ENCODE data around the gene CFAP97.

The CFAP97 gene

GRCh38 chr4:185221912-185222311 is 18.1 kb upstream of the CFAP97 start:
- TF ChIP-seq YY1 (IDR thresholded peaks at IDR 0.05; ENCODE audit: insufficient read depth, insufficient read length) (no peak), ZNF274 (IDR thresholded peaks at IDR 0.05; ENCODE audit: low read depth, low read length) (no peak), SUZ12 (IDR thresholded peaks at IDR 0.05; ENCODE audit: extremely low read depth, insufficient read depth, insufficient read length) (no peak)
- Histone ChIP-seq H3K27me3 (ENCODE audit: insufficient read depth, insufficient read length) (no peaks in the 10 kb centered on the region), H3K36me3 (ENCODE audit: insufficient read depth, insufficient read length, low read length) (no peaks in the 10 kb centered on the region), H3K9ac (ENCODE audit: insufficient read length, low read depth) (no peak overlapping the region), H3K4me3 (ENCODE audit: insufficient read length, low read depth) (no peak overlapping the region), H3K9me3 (ENCODE audit: insufficient read depth, low read length) (no peaks in the 10 kb centered on the region), H3K4me1 (ENCODE audit: insufficient read depth, insufficient read length) (no peaks in the 10 kb centered on the region)
- no peak for DNase-seq (ENCODE audit: low read depth, low spot score)

DNA sequence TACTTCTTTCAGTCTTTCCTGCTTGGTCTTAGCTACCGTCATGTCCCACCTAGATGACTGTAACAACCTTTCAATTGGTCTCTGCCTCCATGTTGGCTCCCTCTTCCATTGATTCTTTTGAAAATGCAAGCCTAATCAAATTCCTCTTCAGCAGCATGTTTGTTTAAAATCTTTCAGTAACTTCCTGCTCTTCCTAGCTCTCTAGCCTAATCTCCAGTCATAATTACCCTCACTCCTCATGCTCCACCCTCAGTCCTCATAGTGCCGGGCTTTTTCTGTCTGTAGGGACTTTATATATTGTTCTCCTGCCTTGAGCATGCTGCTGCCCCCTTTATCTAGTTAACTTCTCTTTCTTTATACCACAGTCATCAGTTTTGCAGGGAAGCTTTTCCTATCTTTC is 17.7 kb upstream of the CFAP97 start:
- no peaks in the 10 kb centered on the region for H3K4me1 ChIP-seq (ENCODE audit: insufficient read depth, insufficient read length)
- no peaks in the 10 kb centered on the region for H3K27me3 ChIP-seq (ENCODE audit: insufficient read depth, insufficient read length)
- TF ChIP-seq ZNF274 (IDR thresholded peaks at IDR 0.05; ENCODE audit: low read depth, low read length) (no peak), SUZ12 (IDR thresholded peaks at IDR 0.05; ENCODE audit: extremely low read depth, insufficient read depth, insufficient read length) (no peak), YY1 (IDR thresholded peaks at IDR 0.05; ENCODE audit: insufficient read depth, insufficient read length) (no peak)
- no peak overlapping the region for H3K4me3 ChIP-seq (ENCODE audit: insufficient read length, low read depth)
- no peak overlapping the region for H3K9ac ChIP-seq (ENCODE audit: insufficient read length, low read depth)
- no peaks in the 10 kb centered on the region for H3K9me3 ChIP-seq (ENCODE audit: insufficient read depth, low read length)
- no peaks in the 10 kb centered on the region for H3K36me3 ChIP-seq (ENCODE audit: insufficient read depth, insufficient read length, low read length)
- DNase-seq (ENCODE audit: low read depth, low spot score), result no peak

- Histone ChIP-seq H3K9ac (ENCODE audit: insufficient read length, low read depth) (no peak overlapping the region), H3K4me3 (ENCODE audit: insufficient read length, low read depth) (no peak overlapping the region), H3K36me3 (ENCODE audit: insufficient read depth, insufficient read length, low read length) (no peaks in the 10 kb centered on the region), H3K4me1 (ENCODE audit: insufficient read depth, insufficient read length) (no peaks in the 10 kb centered on the region), H3K27me3 (ENCODE audit: insufficient read depth, insufficient read length) (no peaks in the 10 kb centered on the region), H3K9me3 (ENCODE audit: insufficient read depth, low read length) (no peaks in the 10 kb centered on the region)
- TF ChIP-seq ZNF274 (IDR thresholded peaks at IDR 0.05; ENCODE audit: low read depth, low read length) (no peak), SUZ12 (IDR thresholded peaks at IDR 0.05; ENCODE audit: extremely low read depth, insufficient read depth, insufficient read length) (no peak), YY1 (IDR thresholded peaks at IDR 0.05; ENCODE audit: insufficient read depth, insufficient read length) (no peak)
- DNase-seq (ENCODE audit: low read depth, low spot score), result no peak
These were observed 15.9 kb upstream of the CFAP97 start for GRCh38 chr4:185219551-185220344.

- Histone ChIP-seq H3K9ac (ENCODE audit: insufficient read length, low read depth) (no peak overlapping the region), H3K27me3 (ENCODE audit: insufficient read depth, insufficient read length) (no peaks in the 10 kb centered on the region), H3K4me3 (ENCODE audit: insufficient read length, low read depth) (no peak overlapping the region), H3K4me1 (ENCODE audit: insufficient read depth, insufficient read length) (no peaks in the 10 kb centered on the region), H3K9me3 (ENCODE audit: insufficient read depth, low read length) (no peaks in the 10 kb centered on the region), H3K36me3 (ENCODE audit: insufficient read depth, insufficient read length, low read length) (no peaks in the 10 kb centered on the region)
- no peak for DNase-seq (ENCODE audit: low read depth, low spot score)
- TF ChIP-seq SUZ12 (IDR thresholded peaks at IDR 0.05; ENCODE audit: extremely low read depth, insufficient read depth, insufficient read length) (no peak), YY1 (IDR thresholded peaks at IDR 0.05; ENCODE audit: insufficient read depth, insufficient read length) (no peak)
These were observed 14.5 kb upstream of the CFAP97 start for GRCh38 chr4:185218312-185218711.

DNA sequence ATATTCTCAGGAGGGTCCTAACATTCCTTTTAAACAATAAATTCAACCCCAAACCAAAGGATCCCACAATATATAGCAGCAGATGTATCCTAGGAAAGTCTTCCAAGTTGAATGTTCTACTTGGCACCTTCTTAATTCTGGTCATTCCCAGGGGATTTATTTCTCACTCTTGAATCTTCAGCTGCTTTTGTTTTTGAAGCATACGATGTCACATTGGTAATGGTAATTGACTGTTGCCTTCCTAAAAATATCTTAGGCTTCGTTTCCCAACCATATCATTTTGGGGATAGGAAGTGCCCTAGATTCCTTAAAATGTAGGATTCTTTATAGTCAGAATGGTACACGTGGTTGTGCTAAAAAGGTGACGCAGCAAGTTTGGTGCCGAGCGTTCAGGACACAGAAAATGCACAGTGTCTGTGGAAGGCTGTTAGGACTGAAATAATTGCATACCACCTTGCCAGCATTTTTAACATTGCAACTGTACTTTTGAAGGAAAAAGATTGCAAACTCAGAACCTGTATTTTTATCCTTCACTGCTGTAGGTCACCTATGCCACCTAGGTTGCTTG is 13.7 kb upstream of the CFAP97 start:
- DNase-seq (ENCODE audit: low read depth, low spot score), result no peak
- Histone ChIP-seq H3K9ac (ENCODE audit: insufficient read length, low read depth) (no peak overlapping the region), H3K9me3 (ENCODE audit: insufficient read depth, low read length) (no peaks in the 10 kb centered on the region), H3K4me3 (ENCODE audit: insufficient read length, low read depth) (no peak overlapping the region), H3K36me3 (ENCODE audit: insufficient read depth, insufficient read length, low read length) (no peaks in the 10 kb centered on the region), H3K4me1 (ENCODE audit: insufficient read depth, insufficient read length) (no peaks in the 10 kb centered on the region), H3K27me3 (ENCODE audit: insufficient read depth, insufficient read length) (no peaks in the 10 kb centered on the region)
- TF ChIP-seq ZNF274 (IDR thresholded peaks at IDR 0.05; ENCODE audit: low read depth, low read length) (no peak), YY1 (IDR thresholded peaks at IDR 0.05; ENCODE audit: insufficient read depth, insufficient read length) (no peak), SUZ12 (IDR thresholded peaks at IDR 0.05; ENCODE audit: extremely low read depth, insufficient read depth, insufficient read length) (no peak)

DNA sequence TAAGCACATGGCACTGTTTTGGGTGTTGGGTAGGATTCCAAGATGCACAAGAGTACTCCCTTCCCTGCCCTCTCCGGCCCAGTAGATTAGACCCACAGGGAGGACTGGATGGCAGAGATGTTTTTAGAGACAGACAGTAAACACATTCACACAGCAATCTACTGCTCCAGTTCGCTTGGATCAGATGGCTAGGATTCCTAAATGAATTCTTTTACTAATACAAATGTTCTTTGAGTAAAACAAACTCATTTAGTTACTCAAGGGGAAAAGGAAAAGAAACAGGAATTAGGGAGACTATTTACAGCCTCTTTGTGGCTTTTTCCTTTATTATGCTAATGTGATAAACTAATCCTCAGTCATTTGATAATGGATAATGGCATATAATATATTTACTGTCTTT is 11.5 kb upstream of the CFAP97 start:
- no peaks in the 10 kb centered on the region for H3K4me1 ChIP-seq (ENCODE audit: insufficient read depth, insufficient read length)
- no peak for TF ChIP-seq ZNF274 (IDR thresholded peaks at IDR 0.05; ENCODE audit: low read depth, low read length)
- no peak for TF ChIP-seq SUZ12 (IDR thresholded peaks at IDR 0.05; ENCODE audit: extremely low read depth, insufficient read depth, insufficient read length)
- TF ChIP-seq YY1 (IDR thresholded peaks at IDR 0.05; ENCODE audit: insufficient read depth, insufficient read length), result no peak

DNA sequence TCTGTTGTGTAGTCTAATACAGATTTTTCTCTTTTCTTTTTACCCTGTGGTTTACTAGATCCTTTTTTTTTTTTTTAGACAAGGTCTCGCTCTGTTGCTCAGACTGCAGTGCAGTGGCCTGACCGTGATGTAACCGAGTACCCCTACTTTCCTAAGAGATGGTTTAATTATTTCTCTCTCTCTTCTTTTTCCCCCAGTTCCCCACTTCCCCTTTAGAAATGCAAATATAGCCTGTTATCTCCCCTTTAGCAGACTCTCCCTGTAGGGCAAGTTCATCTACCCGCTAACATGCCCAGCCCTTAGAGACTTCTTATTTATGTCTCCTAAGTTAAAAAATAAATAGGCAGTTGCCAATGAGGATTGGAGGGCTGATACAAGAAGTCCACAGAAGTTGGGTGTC is 10.1 kb upstream of the CFAP97 start:
- TF ChIP-seq YY1 (IDR thresholded peaks at IDR 0.05; ENCODE audit: insufficient read depth, insufficient read length) (no peak), ZNF274 (IDR thresholded peaks at IDR 0.05; ENCODE audit: low read depth, low read length) (no peak), SUZ12 (IDR thresholded peaks at IDR 0.05; ENCODE audit: extremely low read depth, insufficient read depth, insufficient read length) (no peak)
- Histone ChIP-seq H3K9ac (ENCODE audit: insufficient read length, low read depth) (no peak overlapping the region), H3K36me3 (ENCODE audit: insufficient read depth, insufficient read length, low read length) (no peaks in the 10 kb centered on the region), H3K4me3 (ENCODE audit: insufficient read length, low read depth) (no peak overlapping the region), H3K4me1 (ENCODE audit: insufficient read depth, insufficient read length) (no peaks in the 10 kb centered on the region), H3K9me3 (ENCODE audit: insufficient read depth, low read length) (no peaks in the 10 kb centered on the region), H3K27me3 (ENCODE audit: insufficient read depth, insufficient read length) (peaks cover 9% of the 10 kb centered on the region)
- no peak for DNase-seq (ENCODE audit: low read depth, low spot score)

More for the DNA sequence above, 11.5 kb upstream of the CFAP97 start:
- Histone ChIP-seq H3K9ac (ENCODE audit: insufficient read length, low read depth) (no peak overlapping the region), H3K9me3 (ENCODE audit: insufficient read depth, low read length) (no peaks in the 10 kb centered on the region), H3K4me3 (ENCODE audit: insufficient read length, low read depth) (no peak overlapping the region), H3K27me3 (ENCODE audit: insufficient read depth, insufficient read length) (peaks cover 5% of the 10 kb centered on the region), H3K36me3 (ENCODE audit: insufficient read depth, insufficient read length, low read length) (no peaks in the 10 kb centered on the region)
- DNase-seq (ENCODE audit: low read depth, low spot score), result no peak
